Central memory CD4-positive, alpha-beta T cell (primary cell): ENCODE results near the gene RGS16.

Source experiments
- DNase-seq: peaks from one replicate; pipeline ENCODE4 v3.0.0; 2022

The RGS16 gene

DNA sequence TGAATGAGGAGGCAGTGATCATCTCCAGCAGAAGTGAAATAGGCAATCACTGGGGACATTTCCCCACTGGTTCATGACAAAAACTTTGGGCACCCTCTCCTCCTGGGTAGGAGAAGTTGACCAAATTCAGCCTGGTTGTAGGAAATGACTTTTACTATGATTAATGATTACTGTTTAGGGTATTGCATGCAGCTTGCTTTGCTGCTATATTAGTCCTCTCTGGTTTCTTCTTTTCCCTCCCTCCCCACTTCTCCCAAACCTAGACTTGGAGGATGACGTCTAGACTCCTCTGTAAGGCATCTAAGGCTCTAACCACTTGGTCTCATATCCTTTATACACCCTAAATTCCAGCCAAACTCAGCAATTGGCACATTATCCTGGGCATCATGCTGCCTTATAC is 3.4 kb upstream of the RGS16 start:
- no peak for DNase-seq

DNA sequence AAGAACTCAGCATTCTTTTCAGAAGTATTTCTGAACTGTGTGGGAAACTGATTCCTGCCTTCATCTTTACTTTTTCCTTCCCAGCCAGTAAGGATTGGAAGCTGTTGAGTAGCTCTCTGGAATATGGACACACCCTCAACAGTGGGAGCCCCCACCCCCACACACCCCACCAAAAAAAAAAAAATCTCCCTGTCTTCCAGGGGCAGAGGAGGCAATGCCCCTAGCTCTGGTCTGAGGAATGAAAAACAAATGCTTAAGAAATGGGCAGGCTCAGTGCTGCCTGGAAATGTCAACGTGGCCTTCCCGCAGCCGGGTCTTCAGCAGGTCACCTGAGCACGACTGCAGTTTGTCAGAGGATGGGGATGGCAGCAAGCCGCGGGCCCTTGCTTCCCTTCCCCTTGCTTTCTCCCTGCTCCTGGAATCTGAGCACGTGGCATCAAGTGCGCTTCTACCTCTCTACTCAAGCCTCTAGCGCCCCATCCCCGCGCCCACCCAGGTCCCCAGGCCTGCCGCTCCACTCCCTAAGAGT is 479 bp downstream of the RGS16 start:
- no peak for DNase-seq

DNA sequence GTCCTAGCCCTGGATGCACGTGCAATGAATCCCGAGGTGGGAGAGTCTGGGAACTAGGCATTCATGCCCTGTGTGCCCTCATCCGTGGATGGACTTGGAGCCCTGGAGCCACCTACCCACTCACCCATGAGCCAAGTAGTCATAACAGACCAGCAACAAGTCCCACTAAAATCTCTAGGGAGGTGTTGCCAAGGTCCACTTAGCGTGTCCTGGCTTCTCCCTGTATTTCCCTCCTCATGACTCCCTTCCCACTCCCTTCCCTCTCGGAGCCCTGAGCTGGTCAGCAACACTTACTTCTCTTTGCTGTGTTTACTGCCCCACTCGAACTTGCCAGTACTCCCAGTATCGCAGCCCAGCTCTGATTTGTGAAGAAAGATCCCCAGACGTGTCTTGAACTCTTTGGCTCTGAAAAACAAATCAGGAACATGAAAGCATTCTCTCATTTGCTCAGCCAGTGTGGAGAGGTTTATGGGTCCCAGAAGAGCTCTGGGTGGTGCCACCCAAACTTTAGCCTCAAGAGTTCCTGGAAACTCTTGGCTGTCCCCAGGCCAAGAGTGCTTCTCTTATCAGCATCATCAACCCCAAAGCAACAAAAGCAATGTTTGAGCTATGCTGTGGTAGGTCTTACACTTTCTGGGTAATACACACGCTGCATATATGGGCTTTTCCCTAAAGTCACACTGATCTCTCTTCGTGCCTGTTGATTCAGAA is 1.1 kb downstream of the RGS16 start:
- peak; percentile 44 for DNase-seq

DNA sequence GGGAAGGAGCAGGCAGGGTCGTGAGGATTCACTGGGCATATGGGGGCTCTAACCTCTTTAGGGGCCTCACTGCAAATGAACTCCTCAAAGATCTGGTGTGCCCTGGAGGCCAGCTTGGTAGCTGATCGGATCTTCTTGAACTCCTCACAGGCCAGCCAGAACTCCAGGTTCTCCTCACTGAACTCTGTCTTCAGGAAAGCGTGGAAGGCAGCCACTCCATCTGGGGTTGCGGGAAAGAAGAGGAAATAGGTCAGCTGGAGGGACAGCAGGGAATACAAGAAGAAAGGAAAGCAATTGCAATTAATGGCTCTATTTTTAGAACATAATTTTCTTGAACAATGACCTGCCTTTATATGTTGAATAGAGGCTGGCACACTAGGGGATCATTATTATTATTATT is 2.3 kb downstream of the RGS16 start:
- no peak for DNase-seq

DNA sequence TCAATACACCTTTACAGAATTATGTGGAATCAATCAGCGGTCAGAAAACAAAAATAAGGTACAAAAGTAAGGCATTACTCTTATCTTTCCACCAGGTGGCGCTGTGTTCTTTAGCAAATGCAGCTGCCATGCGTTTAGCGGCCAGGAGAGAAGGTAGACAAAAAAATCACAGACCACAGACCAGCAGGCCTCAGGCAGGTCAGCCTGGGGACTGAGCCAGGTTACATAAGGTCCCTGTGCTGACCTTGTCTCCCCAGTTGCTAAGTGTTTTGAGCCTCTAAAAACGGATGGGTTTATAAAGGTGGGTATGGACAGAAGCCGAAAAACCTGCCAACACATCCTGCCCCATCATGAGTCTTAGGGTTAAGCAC is 2.8 kb downstream of the RGS16 start:
- peak; percentile 71 for DNase-seq

DNA sequence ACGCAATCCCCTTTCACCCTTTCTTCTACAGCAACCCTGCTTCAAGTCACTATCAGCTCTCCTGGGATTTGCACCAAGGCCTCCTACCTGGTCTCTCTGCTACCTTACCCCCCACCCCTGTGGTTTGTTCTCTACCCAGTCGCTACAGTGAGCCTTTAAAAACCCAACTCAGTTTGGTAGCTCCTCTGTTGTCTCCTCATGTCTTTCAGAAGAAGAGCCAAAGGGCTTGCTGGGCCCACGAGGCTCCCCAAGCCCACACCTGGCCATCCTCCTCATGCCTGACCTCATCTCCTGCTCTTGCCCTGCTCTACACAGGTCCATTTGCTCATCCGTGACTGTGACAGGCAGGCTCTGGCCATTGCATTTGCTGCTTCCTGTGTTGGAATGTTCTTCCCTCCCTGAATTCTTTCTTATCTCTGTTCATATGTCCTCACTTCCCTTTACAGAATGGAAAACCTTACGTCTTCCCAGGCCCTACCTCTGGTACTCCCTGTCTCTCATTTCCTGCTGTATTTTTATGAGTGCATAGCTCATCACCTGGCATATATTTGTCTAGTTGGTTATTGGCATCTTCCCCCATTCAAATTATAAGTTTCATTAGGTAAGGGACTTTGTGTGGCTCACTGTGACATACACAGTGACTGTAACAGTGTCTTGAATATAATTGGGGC is 3.3 kb downstream of the RGS16 start:
- DNase-seq: no peak

DNA sequence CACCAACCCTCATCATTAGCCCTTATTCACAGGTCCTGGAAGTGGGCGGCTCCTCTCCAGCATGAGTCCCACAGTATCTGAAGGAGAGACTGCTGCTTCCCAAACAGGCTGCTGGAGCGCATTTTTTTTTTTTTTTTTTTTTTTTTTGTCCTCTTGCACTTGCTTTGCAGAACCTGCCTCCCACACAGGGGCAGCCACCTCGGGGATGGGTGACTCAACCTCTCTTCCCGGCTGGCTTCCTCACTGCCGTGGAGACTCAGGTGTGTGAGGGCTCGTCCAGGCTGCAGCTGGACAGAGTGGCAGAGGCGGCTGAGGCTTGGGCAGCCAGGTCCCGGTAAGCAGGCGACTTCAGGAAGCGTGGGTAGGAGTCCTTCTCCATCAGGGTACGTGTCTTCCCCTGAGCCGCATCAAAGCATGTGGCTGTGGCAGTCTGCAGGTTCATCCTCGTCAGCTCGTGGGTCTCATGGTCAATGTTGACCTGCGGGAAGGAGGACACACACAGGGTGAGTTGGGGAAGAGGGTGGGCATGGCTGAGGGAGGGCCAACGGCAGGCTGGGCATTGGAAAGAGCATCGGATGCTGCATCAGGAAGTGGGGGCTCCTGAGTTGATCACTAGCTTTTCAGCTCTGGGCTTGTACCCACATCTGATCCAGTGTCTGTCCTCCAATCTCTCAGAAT is 4.0 kb downstream of the RGS16 start:
- DNase-seq: no peak

DNA sequence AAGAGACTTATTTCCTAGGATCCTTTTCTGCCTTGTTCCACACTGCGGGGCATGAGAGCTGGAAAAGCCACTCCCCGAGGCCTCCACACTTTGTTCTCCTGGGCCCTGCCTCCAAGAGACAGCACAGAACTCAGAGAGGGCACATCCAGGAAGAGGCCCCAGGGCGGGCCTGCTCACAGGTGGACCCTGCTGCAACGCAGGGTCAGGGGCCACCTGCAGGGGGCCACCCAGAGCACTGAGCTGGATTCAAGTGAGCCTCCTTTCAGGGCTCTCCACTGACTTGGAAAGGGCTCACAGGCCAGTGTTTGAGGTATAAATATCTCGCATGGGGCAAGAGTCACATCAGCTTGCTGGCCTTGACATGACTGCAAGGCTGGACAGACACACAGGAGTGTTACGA is 4.8 kb downstream of the RGS16 start:
- no peak for DNase-seq

DNA sequence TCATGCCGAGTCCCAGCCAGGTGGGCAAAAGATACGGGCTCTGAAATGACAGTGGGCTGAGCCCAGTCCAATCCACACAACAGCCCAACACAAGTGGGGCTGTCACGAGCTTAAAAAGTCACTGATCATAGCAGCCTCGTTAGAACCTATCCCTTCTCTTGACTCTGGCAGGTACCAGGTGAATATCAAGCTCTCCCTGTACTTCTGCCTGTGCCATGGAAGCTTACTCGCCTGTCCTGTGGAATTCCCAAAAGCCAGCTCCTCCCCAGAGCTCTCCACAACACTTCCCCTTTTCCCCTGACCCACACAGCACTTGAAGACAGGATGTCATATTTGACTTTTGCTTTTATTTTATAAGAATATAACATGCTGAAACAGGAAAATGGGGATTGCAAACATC is 5.9 kb downstream of the RGS16 start:
- DNase-seq: no peak

DNA sequence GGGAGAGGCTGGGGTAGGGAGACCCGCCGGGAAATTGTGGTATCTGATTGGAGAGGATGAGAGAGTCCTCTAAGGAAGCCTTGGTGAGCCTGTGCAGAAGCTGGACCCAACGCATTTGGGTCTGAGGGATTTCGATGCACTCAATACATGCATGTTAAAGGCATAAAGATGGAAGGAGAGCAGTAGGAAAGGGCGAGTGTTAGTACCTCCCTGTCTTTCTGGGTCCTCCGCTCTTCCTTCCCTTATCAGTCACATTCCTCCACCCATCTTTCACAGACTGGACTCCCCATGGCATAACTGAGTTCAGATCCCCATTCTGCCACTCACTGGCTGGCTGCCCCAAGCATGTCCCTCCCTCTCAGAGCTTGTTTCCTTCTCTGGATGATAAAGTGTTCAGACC is 7.3 kb downstream of the RGS16 start:
- no peak for DNase-seq

DNA sequence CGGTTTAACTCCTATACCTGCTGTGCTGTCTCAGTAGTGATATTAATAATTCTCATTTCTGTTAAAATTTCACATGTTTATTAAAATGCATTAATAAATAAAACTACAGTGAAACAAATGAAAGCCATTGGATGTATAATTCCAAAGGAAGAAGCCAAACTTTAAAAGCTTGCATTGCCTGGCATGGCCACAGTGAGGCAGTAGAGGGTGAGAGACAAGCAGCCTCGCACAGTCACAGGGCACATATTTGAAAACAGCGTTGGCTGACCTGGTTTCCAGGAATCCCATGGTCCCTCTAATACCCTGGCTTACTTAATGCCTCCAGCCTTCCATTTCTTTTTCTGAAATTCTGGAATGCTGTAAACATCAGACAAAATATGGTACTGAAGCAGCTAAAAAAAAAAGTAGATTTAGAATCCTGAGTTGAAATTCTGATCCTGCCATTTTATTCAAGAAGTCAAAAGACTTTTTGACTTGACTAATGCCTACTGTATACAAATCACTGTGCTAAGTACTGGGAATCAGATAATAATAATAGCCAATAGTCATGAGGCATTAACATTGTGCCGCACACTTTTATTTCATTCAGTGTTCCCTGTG is 8.4 kb downstream of the RGS16 start:
- DNase-seq: peak; percentile 49

DNA sequence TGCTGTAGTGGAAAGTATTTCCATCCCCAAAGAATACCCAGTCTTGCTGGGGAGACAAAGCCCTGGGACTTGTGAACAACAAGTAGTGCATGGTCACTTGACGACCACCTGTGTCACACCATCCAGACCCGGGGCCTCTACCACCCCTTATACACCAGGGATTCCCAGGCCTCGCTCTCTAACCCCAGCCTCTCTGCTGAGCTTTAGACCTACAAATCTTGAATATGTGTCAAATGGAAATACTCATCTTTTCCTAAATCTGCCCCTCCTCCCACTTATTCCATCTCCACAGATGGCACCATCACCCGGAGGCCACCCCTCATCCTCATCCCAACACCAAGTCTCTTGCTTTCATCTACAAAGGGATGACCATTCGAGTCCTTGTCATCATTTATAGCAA is 14.3 kb downstream of the RGS16 start:
- no peak for DNase-seq

DNA sequence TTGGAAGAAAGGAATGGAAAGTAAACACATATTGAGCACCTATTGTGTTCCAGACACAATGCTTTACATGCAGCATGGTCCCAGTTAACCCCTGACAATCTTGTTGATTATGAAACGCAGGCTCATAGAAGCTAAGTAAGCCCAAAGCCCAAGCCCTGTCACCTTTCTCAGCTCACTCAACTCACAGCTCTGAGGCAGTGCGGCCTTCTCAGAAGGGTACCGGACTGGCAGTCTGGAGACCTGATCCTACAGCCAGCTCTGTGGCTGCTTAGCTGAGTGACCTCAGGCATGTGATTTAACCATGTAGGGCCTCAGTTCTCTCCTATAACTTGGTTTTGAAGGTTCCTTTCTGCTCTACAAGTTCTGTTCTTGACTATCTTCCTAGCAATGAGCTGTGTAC is 14.7 kb downstream of the RGS16 start:
- no peak for DNase-seq

DNA sequence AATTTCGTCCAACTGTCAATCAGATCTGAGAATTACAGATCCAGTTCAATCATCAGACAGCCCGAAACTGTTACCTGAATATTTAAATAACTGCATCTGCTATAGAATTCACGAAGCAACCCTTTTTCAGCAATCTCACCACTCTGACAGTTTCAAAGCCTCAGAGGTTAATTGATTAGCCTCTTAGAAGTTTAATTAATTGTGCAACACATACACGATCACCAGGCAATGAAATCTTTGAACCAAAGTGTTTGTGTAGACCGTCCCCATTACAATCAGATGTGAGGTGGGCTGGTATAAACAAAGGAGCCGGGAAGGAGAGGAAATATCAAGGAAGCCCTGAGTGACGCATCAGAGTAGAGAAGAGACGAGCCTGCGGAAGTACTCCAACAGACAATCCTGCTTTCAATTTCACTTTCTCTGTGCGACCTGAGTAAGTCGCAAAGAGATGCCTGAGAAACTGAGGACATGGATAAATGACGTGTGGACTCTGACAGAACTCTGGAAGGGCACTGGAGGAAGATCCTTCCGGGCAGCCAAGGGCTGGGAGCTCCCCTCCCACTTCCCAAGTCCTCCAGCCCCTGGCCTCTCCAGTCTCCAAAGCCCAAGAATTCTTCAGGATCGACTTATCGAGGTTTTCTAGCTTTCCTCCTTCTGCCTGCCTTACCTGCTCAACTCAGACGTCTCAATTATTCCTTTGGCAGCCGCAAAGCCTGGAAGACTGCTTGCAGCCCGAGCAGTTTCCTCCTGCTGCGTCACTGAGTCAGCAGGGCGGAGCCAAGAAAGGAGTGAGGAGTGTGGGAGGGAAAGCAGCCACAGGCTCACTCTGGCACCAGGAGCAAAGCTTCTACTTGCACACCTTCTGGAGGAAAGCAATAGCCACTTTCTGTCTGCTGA is 15.4 kb downstream of the RGS16 start, which contains the start of gene RNASEL:
RNASEL (minus strand) TSS at position 757 of the 897 bp plus-strand sequence. CDS start 2,450 bp downstream, outside the sequence.
- peak; percentile 63 for DNase-seq

DNA sequence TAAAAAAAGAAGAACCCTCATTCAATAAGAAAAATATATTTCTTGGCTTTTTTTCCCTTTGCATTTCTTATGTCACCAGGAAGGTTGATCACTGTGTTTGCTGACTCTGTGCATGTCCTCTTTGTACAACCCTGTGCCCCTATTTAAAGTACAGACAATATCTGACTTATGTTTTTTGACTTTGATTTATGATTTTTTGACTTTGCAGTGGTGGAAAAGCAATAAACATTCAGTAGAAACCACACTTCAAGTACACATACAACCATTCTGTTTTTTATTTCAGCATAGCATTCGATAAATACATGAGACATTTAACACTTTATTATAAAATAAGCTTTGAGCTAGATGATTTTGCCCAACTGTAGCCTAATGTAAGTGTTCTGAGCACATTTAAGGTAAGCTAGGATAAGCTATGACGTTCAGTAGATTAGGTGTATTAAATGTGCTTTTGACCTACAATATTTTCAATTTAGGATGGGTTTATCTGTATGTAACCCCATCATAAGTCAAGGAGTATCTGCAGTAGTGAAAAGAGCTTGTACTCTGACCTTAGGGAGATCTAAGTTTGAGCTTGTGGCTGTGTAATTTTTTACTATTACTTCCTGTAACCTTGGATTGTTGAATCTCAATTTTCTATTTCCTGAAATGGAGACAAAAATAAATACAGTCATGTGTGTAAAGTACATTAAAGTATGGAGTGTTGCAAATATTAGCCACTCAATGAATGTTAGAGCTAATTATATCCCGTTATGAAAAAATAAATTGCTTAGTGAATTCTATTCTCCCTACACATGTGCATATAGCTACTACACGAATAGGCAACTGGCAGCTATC is 16.3 kb downstream of the RGS16 start:
- DNase-seq: no peak

DNA sequence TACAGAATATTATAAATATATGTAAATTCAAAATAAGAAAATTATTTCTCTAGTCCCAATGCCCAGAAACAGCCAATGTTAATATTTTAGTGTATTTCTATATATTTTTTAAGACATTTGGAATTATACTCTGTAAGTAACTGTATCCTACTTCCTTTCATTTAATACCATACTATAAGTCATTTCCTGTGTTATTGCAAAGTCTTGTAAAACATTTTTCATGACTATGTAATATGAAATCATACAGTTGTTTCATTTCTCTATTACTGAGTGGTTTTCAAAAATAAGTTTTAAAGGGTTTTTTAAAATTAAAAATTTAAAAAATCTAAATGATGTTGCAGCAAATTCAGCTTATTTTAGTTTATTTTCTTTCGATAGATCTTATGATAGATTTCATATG is 17.1 kb downstream of the RGS16 start:
- DNase-seq: no peak

DNA sequence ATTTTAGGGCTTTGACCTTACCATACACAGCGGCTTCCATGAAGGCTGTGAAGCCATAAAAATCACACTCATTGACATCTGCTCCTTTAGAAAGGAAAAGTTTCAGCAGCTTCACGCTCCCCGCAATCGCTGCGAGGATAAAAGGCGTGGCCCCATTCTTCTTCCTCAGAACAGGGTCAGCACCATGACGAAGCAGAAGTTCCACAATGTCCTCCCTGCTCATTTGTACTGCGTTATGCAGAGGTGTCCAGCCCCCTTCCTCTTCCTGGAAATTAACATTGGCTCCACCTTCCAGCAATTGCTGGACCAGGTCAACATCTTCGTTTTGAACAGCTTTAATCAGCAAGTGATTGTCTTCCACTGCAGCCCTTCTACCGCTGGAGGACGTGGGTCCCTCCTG is 17.8 kb downstream of the RGS16 start:
- DNase-seq: no peak

DNA sequence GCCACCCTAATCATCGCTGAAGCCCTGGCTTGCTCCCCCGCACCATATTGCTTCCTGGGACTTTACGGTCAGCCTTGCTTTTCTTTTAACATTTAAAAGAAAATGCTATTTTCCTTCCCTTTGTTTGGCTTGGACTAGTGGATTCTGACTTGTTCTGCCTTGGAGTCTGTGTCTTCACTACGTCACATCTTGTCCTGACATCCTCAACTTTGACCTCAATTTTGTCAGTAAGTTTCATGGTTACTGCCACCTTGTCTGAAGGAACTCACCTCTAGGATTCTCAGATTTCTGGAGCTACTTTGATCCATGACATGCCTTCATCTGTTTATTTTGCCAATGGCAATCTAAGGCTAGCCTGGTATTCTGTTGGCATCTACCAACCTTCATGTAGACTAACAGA is 19.4 kb downstream of the RGS16 start:
- no peak for DNase-seq

DNA sequence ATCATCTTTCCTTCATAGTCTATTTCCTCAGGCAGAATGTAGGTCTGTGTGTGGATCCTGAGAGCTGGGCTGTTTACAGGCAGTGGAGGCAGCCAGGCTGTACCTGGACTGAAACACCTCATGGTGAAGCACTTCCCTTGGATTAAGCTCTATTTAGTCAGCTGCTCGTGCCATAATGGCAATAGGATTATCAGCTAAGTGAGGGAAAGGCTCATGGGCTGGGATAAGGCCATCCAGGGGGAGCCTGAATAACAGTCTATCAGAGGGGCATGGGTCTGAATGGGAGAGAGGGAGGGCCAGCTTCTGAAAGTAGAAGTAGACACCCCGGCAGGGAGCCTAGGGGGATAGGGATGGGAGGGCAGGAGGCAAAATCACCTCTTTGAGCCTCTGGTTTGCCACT is 23.5 kb downstream of the RGS16 start:
- no peak for DNase-seq

DNA sequence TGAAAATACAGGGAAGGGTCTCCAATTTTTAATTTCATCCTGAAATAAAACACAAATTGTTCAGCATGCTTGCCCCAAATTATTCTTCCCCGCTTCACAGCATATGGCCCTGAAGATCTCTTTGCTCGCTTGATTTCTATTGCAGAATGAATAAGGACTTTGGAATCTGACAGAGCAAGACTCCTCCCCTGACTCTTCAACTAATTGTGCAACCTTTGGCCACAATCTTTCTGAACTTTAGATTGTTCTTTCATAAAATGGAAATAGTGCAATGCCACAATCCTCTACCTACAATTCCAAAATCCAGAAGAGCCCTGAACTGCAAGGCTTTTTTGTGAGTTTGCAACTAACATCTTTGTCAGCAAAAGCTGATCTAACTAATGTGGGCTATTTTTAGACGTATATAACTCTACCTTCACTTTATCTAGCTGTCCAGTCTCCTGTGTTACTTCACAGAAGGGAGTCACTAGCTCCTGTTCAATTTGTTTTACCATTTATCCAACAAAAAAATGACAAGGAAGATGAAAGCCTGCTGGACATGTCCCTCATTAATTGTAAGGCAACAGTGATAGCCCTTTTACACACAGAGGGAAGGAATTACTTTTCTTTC is 28.5 kb downstream of the RGS16 start:
- no peak for DNase-seq

DNA sequence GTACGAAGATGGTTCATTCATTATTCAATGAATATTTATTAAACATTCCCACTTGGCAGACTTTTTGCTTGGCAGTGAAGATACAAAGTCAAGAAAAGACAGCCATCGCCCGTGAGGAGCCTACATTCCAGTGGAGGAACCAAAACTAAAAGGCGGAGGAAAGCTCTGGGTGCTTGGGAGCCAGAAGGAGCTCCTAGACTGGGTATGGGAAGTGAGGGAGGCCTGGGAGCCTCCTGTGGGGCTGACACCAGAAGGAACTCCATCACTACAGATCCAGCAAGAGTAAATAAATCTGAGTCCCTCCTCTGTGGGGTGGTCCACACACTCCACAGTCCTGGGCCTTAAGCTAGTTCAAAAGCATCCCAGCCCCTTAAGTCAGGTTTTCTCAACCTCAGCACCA is 30.0 kb downstream of the RGS16 start:
- no peak for DNase-seq
